Transverse colon (tissue), 4 donors: Measurements from ENCODE around the gene CELA2A. TPM values are rescaled to one million over a fixed set of nuclear protein-coding genes. Genes with fewer than 3 reads are reported as not detected.

Experiments
- DNase-seq: peaks from one replicate; pipeline ENCODE4 v3.0.0-alpha.2; 2019
- H3K27ac ChIP-seq, 4 donors: fragments of 200-600 bp; sonication (generic); 2 replicates each; pipeline ENCODE4 v1.5.1; 2016 to 2018; ENCODE audit warnings: inconsistent platforms in 4 of 4
- H3K27me3 ChIP-seq: fragments of 200-600 bp; sonication (generic); 2 replicates; pipeline ENCODE4 v1.5.1; 2017; ENCODE audit warnings: inconsistent platforms
- H3K36me3 ChIP-seq, 4 donors: fragments of 200-600 bp; sonication (generic); 2 replicates each; pipeline ENCODE4 v1.5.1; 2017 to 2019; ENCODE audit warnings: inconsistent platforms in 4 of 4
- H3K4me1 ChIP-seq, 4 donors: fragments of 200-600 bp; sonication (generic); 2 replicates each; pipeline ENCODE4 v1.5.1; 2017 to 2020; ENCODE audit warnings: inconsistent platforms in 4 of 4
- H3K4me3 ChIP-seq, 4 donors: fragments of 200-600 bp; sonication (generic); 1 replicate in 1 of 4; 2 replicates in 3 of 4; pipeline versions ENCODE4 v1.5.1 to v1.6.1; 2017 to 2019; ENCODE audit warnings: inconsistent platforms in 4 of 4
- H3K9me3 ChIP-seq, 2 donors: fragments of 200-600 bp; sonication (generic); 2 replicates each; pipeline ENCODE4 v1.5.1; 2017 to 2019; ENCODE audit warnings: inconsistent platforms in 2 of 2
- CTCF ChIP-seq, 5 experiments: fragments of 200-600 bp in 3 of 5; fragments of 450-650 bp in 2 of 5; sonication (generic) in 3 of 5; IDR thresholded peaks; 1 replicate in 2 of 5; 2 replicates in 3 of 5; pipeline ENCODE4 v1.5.1; 2016 to 2017; ENCODE audit warnings: antibody characterized with exemption in 5 of 5, inconsistent platforms in 3 of 5, mild to moderate bottlenecking in 2 of 5, moderate library complexity in 1 of 5
- EP300 ChIP-seq: sonication (generic); formaldehyde crosslinking; IDR thresholded peaks from one replicate; pipeline ENCODE4 v1.6.1; 2017; ENCODE audit warnings: antibody characterized with exemption, low read depth
- POLR2A ChIP-seq: fragments of 450-650 bp; IDR thresholded peaks from one replicate; pipeline ENCODE4 v1.6.1; 2016; ENCODE audit warnings: antibody characterized with exemption, mild to moderate bottlenecking, moderate library complexity
- POLR2AphosphoS5 ChIP-seq, 3 donors: sonication (generic); formaldehyde crosslinking; IDR thresholded peaks; one replicate each; pipeline ENCODE4 v1.6.1; 2016; ENCODE audit warnings: antibody characterized with exemption in 3 of 3
- WGBS, 2 donors: methylation state at CpG; one replicate each; pipeline ENCODE4 v1.1.5; 2018; ENCODE audit warnings: low coverage in 1 of 2; 5-methylcytosine and 5-hydroxymethylcytosine counted together
- in situ Hi-C, 4 donors: fragments of 200-750 bp; cut with MboI; loops; one replicate each; pipeline versions ENCODE4 v1.15.0 to v1.15.1; 2017; ENCODE audit warnings: low sequenced_read_pairs in 3 of 4, low pct_ligation_motif_present in 1 of 4, low pct_unique_long_range_greater_than_20kb in 1 of 4
- intact Hi-C: fragments of 100-400 bp; cut with DNase I; formaldehyde crosslinking; loops from one replicate; pipeline ENCODE4 v1.15.1; 2023; ENCODE audit warnings: low total_unique reads
- total RNA-seq, 4 donors: library from RNA; depleted of rRNA; stranded (reverse); fragments of >200 nt; gene quantifications; one replicate each; pipeline ENCODE4 v1.1.0, GENCODE V29; 2016

Gene CELA2A
- total RNA-seq, 4 donors from 2014 or later = not detected

- H3K36me3 ChIP-seq = no peaks in the 10 kb centered on the region
- H3K4me3 ChIP-seq = no peak overlapping the region
- 71% methylated on average over 5 of the region's 5 CpGs; no CpG with 5 or more reads in 1 of the 2 donors for WGBS, 2 donors
- in situ Hi-C loops (loop anchor here in 3 of 4 donors (25.0 kb wide), 1 partner anchor 306 kb away; no protein-coding TSS in a partner anchor), intact Hi-C loops (no loop called here)
- peaks cover 4% of the 10 kb centered on the region for H3K27me3 ChIP-seq
- no peak overlapping the region for H3K27ac ChIP-seq
- no peak for DNase-seq
- TF ChIP-seq EP300 (no peak), POLR2A (no peak)
- no peaks in the 10 kb centered on the region for H3K4me1 ChIP-seq
- H3K9me3 ChIP-seq = no peaks in the 10 kb centered on the region
These were observed 13.3 kb upstream of the CELA2A start for GRCh38 chr1:15443281-15443680.

- no peak for DNase-seq
- Histone ChIP-seq H3K27ac (no peak overlapping the region), H3K4me1 (no peaks in the 10 kb centered on the region), H3K4me3 (no peak overlapping the region), H3K9me3 (no peaks in the 10 kb centered on the region), H3K36me3 (no peaks in the 10 kb centered on the region), H3K27me3 (peaks cover 4% of the 10 kb centered on the region)
- in situ Hi-C loops = loop anchor here in 3 of 4 donors (25.0 kb wide), 1 partner anchor 307 kb away; no protein-coding TSS in a partner anchor
- TF ChIP-seq CTCF (IDR thresholded peaks at IDR 0.05) (no peak), POLR2A (no peak), EP300 (no peak), POLR2AphosphoS5 (IDR thresholded peaks at IDR 0.05) (no peak)
- WGBS, 2 donors = 85 to 92% methylated on average over 2 to 17 of the region's 17 CpGs
- intact Hi-C loops = no loop called here
These were observed 11.8 kb upstream of the CELA2A start for GRCh38 chr1:15444468-15445389.

GRCh38 chr1:15445390-15446122, 11.0 kb upstream of the CELA2A start:
- no peak overlapping the region for H3K4me3 ChIP-seq
- no peak for DNase-seq
- H3K4me1 ChIP-seq = no peaks in the 10 kb centered on the region
- H3K9me3 ChIP-seq = no peaks in the 10 kb centered on the region
- intact Hi-C loops = no loop called here
- peaks cover 4% of the 10 kb centered on the region for H3K27me3 ChIP-seq
- WGBS, 2 donors = 60 to 84% methylated on average over 2 to 14 of the region's 14 CpGs
- H3K27ac ChIP-seq = no peak overlapping the region
- in situ Hi-C loops = loop anchor here in 3 of 4 donors (25.0 kb wide), 1 partner anchor 308 kb away; no protein-coding TSS in a partner anchor
- TF ChIP-seq EP300 = no peak
- TF ChIP-seq POLR2A = no peak
- TF ChIP-seq POLR2AphosphoS5 (IDR thresholded peaks at IDR 0.05) = no peak
- TF ChIP-seq CTCF (IDR thresholded peaks at IDR 0.05) = no peak
- H3K36me3 ChIP-seq = no peaks in the 10 kb centered on the region

GRCh38 chr1:15446212-15446611, 10.3 kb upstream of the CELA2A start:
- in situ Hi-C loops (loop anchor here in 3 of 4 donors (25.0 kb wide), 1 partner anchor 309 kb away; no protein-coding TSS in a partner anchor), intact Hi-C loops (no loop called here)
- TF ChIP-seq POLR2AphosphoS5 (IDR thresholded peaks at IDR 0.05) (no peak), CTCF (IDR thresholded peaks at IDR 0.05) (no peak), POLR2A (no peak), EP300 (no peak)
- H3K4me1 ChIP-seq = no peaks in the 10 kb centered on the region
- 59% methylated on average over 4 of the region's 4 CpGs; no CpG with 5 or more reads in 1 of the 2 donors for WGBS, 2 donors
- no peak overlapping the region for H3K27ac ChIP-seq
- H3K4me3 ChIP-seq = no peak overlapping the region
- no peaks in the 10 kb centered on the region for H3K36me3 ChIP-seq
- H3K9me3 ChIP-seq = no peaks in the 10 kb centered on the region
- peaks cover 4% of the 10 kb centered on the region for H3K27me3 ChIP-seq
- no peak for DNase-seq
